ENCODE data around the gene PXT1. TPM values are rescaled to one million over a fixed set of nuclear protein-coding genes. Genes with fewer than 3 reads are reported as not detected.

PXT1 gene
- polyA plus RNA-seq, 1 experiment: not detected

DNA sequence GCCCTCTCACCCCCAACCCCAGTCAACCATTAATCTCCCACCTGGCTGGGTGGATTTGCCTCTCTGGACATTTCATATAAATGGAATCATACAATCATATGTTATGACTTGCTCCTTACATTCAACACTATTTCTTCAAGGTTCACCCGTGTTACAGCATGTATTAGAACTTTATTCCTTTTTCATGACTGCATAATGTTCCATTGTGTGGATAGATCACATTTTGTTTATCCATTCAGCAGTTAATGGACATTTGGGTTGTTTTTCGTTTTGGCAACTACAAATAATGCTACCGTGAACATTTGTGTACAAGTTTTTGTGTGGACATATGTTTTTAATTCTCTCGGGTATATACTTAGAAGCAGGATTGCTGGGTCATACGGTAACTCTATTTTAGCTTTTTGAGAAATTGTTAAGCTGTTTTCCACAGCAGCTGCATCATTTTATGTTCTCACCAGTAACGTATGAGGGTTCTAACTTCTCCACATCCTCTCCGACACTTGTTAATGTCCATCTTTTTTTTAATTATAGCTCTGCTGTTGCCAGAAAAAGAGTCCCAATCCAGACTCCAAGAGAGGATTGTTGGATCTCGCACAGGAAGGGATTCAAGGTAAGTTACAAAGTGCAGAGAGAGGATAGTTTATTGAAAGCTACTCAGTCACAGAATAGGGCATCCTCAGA is 90.0 kb downstream of the PXT1 start:
- CTCF ChIA-PET: interaction anchor here (1.2 to 13.4 kb wide), 4 partner anchors 7 to 50 kb away, joined by 3 to 132 read pairs (median 10); no protein-coding TSS in a partner anchor
- Histone ChIP-seq H3K36me3 (ENCODE audit: control insufficient read depth, insufficient read depth, low read length) (no peaks in the 10 kb centered on the region), H3K27me3 (ENCODE audit: control insufficient read depth, insufficient read depth, low read length) (peaks cover 2% of the 10 kb centered on the region), H3K4me3 (ENCODE audit: low read depth, low read length) (no peak overlapping the region)
- TF ChIP-seq, protein P1, sequence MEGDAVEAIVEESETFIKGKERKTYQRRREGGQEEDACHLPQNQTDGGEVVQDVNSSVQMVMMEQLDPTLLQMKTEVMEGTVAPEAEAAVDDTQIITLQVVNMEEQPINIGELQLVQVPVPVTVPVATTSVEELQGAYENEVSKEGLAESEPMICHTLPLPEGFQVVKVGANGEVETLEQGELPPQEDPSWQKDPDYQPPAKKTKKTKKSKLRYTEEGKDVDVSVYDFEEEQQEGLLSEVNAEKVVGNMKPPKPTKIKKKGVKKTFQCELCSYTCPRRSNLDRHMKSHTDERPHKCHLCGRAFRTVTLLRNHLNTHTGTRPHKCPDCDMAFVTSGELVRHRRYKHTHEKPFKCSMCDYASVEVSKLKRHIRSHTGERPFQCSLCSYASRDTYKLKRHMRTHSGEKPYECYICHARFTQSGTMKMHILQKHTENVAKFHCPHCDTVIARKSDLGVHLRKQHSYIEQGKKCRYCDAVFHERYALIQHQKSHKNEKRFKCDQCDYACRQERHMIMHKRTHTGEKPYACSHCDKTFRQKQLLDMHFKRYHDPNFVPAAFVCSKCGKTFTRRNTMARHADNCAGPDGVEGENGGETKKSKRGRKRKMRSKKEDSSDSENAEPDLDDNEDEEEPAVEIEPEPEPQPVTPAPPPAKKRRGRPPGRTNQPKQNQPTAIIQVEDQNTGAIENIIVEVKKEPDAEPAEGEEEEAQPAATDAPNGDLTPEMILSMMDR (IDR thresholded peaks at IDR 0.05; ENCODE audit: insufficient read depth, low read depth, low read length): no peak
- POLR2A ChIA-PET: no interaction called here
- no peak for DNase-seq (ENCODE audit: low read depth)

DNA sequence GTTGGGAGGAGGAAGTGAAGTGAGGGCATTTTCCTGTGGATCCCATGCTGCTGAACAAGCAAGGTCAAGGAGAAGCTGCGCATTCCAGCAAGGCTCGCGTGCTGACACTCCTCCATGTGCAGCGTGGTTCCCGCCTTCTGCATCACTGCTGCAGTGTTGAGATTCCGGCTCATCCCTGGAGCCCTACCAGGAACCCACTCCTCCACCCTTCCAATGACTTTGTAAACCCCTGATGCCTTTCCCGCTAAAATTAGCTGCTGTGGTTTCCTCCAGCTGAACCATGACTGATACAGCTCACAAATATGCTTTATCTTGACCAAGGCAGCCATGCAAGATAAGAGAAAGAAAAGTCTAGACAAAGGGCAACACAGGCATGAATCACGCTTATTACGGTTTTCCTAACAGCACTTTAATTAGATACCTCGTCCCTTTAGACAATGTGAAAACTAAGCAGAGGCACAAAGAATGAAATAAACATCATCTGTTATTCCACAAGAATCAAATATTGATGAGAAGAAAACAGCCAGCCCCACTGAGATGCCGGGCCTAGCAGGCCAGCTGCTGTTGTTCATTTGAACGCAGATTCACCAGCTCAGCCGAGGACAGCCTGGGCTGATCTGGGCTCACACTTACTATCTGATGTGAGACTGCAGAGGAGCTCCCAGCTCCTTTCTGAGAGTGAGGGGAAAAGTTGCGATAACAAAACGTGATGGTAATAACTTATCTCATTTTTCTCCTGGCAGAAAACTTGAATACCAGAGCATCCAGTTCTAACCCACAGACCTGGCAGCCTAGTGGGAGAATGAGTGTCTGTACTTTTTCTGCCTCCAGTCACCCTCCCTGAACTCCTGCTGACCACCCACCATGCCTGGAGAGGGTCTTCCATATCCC is 91.7 kb downstream of the PXT1 start:
- CTCF ChIA-PET: interaction anchor here (0.8 to 13.4 kb wide), 4 partner anchors 9 to 48 kb away, joined by 5 to 132 read pairs (median 10); no protein-coding TSS in a partner anchor
- Histone ChIP-seq H3K36me3 (ENCODE audit: control insufficient read depth, insufficient read depth, low read length) (no peaks in the 10 kb centered on the region), H3K27me3 (ENCODE audit: control insufficient read depth, insufficient read depth, low read length) (peaks cover 1% of the 10 kb centered on the region; the same call in 1 of the 2 replicates), H3K4me3 (ENCODE audit: low read depth, low read length) (no peak overlapping the region)
- TF ChIP-seq, protein P1 (IDR thresholded peaks at IDR 0.05; ENCODE audit: insufficient read depth, low read depth, low read length): no peak
- POLR2A ChIA-PET: interaction anchor here (0.6 kb wide), 1 partner anchor 8 kb away, joined by 3 read pairs; no protein-coding TSS in a partner anchor
- peak; percentile 17 for DNase-seq (ENCODE audit: low read depth)

DNA sequence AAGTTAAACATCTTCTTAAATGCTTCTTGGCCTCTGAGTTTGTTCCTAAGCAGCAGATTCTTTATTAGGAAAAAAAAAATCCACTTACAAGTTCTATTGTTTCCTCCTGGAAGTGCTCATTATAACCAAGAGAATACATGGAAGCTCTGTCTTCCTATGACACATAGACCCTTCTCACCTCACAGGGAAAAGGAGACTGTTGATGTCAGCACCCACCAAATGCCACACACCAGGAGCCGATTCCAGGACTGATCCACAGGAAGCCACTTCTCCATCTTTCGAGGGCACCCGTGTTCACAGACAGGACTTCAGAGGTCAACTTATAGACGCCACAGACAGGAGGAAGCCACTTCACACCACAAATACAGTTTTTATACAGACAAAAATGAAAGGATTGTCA is 92.6 kb downstream of the PXT1 start:
- TF ChIP-seq, protein P1 (IDR thresholded peaks at IDR 0.05; ENCODE audit: insufficient read depth, low read depth, low read length): no peak
- H3K27me3 ChIP-seq (ENCODE audit: control insufficient read depth, insufficient read depth, low read length): peaks cover 1% of the 10 kb centered on the region; the same call in 1 of the 2 replicates
- no peaks in the 10 kb centered on the region for H3K36me3 ChIP-seq (ENCODE audit: control insufficient read depth, insufficient read depth, low read length)
- no peak for DNase-seq (ENCODE audit: low read depth)
- no peak overlapping the region for H3K4me3 ChIP-seq (ENCODE audit: low read depth, low read length)
- POLR2A ChIA-PET: interaction anchor here (0.6 kb wide), 1 partner anchor 9 kb away, joined by 3 read pairs; no protein-coding TSS in a partner anchor
- CTCF ChIA-PET: interaction anchor here (5.1 to 13.4 kb wide), 2 partner anchors 8 to 48 kb away, joined by 14 to 132 read pairs; no protein-coding TSS in a partner anchor

DNA sequence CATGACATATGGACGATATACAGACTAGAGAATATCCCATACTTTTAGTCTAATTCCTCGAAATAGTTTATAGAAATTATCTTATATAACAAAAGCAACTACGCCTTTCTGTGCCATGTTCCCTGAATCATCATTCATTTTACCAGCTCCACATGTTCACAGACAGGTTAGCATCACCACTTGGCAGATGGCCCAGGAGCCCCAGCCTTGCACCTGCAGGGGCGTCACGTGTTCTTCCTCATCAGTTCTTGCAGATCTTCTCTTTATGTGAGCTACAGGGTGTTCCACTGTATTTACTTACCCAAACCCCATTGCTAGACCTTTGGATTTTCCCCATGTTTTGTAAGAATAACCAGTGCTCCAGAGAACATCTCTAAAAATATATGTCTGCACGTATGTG is 93.4 kb downstream of the PXT1 start:
- ChIA-PET CTCF (interaction anchor here (1.5 to 13.4 kb wide), 3 partner anchors 8 to 47 kb away, joined by 6 to 132 read pairs (median 14); no protein-coding TSS in a partner anchor), POLR2A (no interaction called here)
- Histone ChIP-seq H3K27me3 (ENCODE audit: control insufficient read depth, insufficient read depth, low read length) (peaks cover 1% of the 10 kb centered on the region; the same call in 1 of the 2 replicates), H3K4me3 (ENCODE audit: low read depth, low read length) (no peak overlapping the region), H3K36me3 (ENCODE audit: control insufficient read depth, insufficient read depth, low read length) (no peaks in the 10 kb centered on the region)
- DNase-seq (ENCODE audit: low read depth): no peak
- TF ChIP-seq, protein P1 (IDR thresholded peaks at IDR 0.05; ENCODE audit: insufficient read depth, low read depth, low read length): no peak

DNA sequence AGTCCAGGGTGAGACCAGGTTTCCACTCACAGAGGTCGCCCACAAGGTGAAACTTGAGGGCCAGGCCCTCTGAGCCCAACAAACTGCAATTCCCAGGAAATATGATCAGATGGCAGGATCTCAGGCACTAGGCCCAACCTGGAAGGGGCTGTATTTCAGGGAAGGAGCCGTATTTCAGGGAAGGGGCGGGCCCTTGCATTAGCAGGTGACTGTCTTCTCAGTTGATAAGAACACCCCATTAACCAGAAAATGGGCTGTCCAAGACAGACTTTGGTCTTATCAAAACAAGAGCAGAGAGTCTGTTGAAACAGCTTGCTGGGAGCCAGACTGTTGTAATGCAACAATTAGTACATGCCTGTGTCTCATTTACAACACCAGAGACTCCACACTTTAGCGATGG is 95.0 kb downstream of the PXT1 start:
- H3K4me3 ChIP-seq (ENCODE audit: low read depth, low read length): no peak overlapping the region
- ChIA-PET CTCF (interaction anchor here (0.7 to 1.3 kb wide), 2 partner anchors 12 to 411 kb away, joined by 3 read pairs; partner anchors contain the start of gene BNIP5), POLR2A (no interaction called here)
- peaks cover 1% of the 10 kb centered on the region; the same call in 1 of the 2 replicates for H3K27me3 ChIP-seq (ENCODE audit: control insufficient read depth, insufficient read depth, low read length)
- TF ChIP-seq, protein P1 (IDR thresholded peaks at IDR 0.05; ENCODE audit: insufficient read depth, low read depth, low read length): no peak
- no peak for DNase-seq (ENCODE audit: low read depth)
- no peaks in the 10 kb centered on the region for H3K36me3 ChIP-seq (ENCODE audit: control insufficient read depth, insufficient read depth, low read length)
